Upper lobe of left lung (tissue), 4 donors: ENCODE results near the gene GLDN.

ENCODE experiments used
- EP300 ChIP-seq, 4 donors: sonication (generic); formaldehyde crosslinking; IDR thresholded peaks; one replicate each; pipeline ENCODE4 v1.5.1; 2017; ENCODE audit warnings: antibody characterized with exemption in 4 of 4, control low read depth in 2 of 4
- POLR2A ChIP-seq, 4 donors: fragments of 450-650 bp; IDR thresholded peaks; one replicate each; pipeline ENCODE4 v1.5.1; 2016 to 2017; ENCODE audit warnings: antibody characterized with exemption in 4 of 4, mild to moderate bottlenecking in 2 of 4
- POLR2AphosphoS5 ChIP-seq, 2 donors: sonication (generic); formaldehyde crosslinking; IDR thresholded peaks; one replicate each; pipeline ENCODE4 v1.5.1; 2017; ENCODE audit warnings: antibody characterized with exemption in 2 of 2
- TF ChIP-seq, protein P1 (sequence below), 6 experiments: fragments of 450-650 bp in 4 of 6; fragments of 200-600 bp in 2 of 6; sonication (generic) in 2 of 6; IDR thresholded peaks; one replicate each; pipeline ENCODE4 v1.5.1; 2016 to 2019; ENCODE audit warnings: antibody characterized with exemption in 6 of 6

DNA sequence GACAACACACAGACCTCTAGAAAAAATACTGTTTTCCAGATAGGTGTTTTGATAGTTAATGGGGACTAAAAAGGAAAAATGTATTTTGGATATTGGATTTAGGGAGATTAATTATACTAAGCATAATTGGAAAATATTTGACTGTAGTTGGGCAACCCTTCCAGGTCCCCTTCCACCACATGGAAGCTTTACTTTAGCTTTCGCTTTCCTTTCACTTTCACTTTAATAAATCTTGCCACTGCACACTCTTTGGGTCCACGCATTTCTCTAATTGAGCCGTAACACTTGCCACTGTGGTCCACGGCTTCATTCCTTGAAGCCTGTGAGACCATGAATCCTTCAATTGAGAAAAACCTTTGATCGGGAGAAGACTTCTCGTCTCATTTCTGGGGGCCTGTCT lies 15.5 kb downstream of the GLDN start:
- TF ChIP-seq, protein P1, sequence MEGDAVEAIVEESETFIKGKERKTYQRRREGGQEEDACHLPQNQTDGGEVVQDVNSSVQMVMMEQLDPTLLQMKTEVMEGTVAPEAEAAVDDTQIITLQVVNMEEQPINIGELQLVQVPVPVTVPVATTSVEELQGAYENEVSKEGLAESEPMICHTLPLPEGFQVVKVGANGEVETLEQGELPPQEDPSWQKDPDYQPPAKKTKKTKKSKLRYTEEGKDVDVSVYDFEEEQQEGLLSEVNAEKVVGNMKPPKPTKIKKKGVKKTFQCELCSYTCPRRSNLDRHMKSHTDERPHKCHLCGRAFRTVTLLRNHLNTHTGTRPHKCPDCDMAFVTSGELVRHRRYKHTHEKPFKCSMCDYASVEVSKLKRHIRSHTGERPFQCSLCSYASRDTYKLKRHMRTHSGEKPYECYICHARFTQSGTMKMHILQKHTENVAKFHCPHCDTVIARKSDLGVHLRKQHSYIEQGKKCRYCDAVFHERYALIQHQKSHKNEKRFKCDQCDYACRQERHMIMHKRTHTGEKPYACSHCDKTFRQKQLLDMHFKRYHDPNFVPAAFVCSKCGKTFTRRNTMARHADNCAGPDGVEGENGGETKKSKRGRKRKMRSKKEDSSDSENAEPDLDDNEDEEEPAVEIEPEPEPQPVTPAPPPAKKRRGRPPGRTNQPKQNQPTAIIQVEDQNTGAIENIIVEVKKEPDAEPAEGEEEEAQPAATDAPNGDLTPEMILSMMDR (IDR thresholded peaks at IDR 0.05): no peak
- TF ChIP-seq EP300 (IDR thresholded peaks at IDR 0.05) (no peak), POLR2AphosphoS5 (IDR thresholded peaks at IDR 0.05) (no peak), POLR2A (IDR thresholded peaks at IDR 0.05) (no peak)
